GM23248 (cell line): ENCODE measurements around the gene C2orf42.

Experiments used
- EZH2 ChIP-seq: fragments of 200-600 bp; sonication (generic); IDR thresholded peaks from 2 replicates; pipeline ENCODE4 v1.6.1; 2018; ENCODE audit warnings: antibody characterized with exemption, mild to moderate bottlenecking; ENCODE audit not compliant: insufficient read depth, poor library complexity, severe bottlenecking
- EZH2phosphoT487 ChIP-seq: fragments of 200-600 bp; sonication (generic); IDR thresholded peaks from 2 replicates; pipeline ENCODE4 v1.6.1; 2018; ENCODE audit warnings: antibody characterized with exemption, moderate library complexity, mild to moderate bottlenecking, low read depth; ENCODE audit not compliant: insufficient read depth

- no peak for TF ChIP-seq EZH2
- no peak for TF ChIP-seq EZH2phosphoT487
Measured at GRCh38 chr2:70199320-70199864, 8.6 kb upstream of the C2orf42 start.
